NCI-H1694 treated with DMSO at 0.1 percent for 48 hours (cell line): ENCODE measurements around the gene HSD17B14.
"Not testable (repeated sequence)": the region's sequence is repeated elsewhere in the genome, so short reads cannot be mapped to it uniquely, and the experiment has no call there.

ENCODE experiments used
- DNase-seq: peaks from one replicate; lab custom pipeline; 2025; lab: John Stamatoyannopoulos, UW

HSD17B14 gene

GRCh38 chr19:48867123-48867745, 30.9 kb upstream of the HSD17B14 start:
- no peak for DNase-seq

- no peak for DNase-seq
Measured at GRCh38 chr19:48866692-48867091, 30.4 kb upstream of the HSD17B14 start.

GRCh38 chr19:48862827-48863226, 26.5 kb upstream of the HSD17B14 start:
- no peak for DNase-seq

- no peak for DNase-seq
Measured at GRCh38 chr19:48861313-48861712, 25.0 kb upstream of the HSD17B14 start.

- DNase-seq, result no peak
Measured at GRCh38 chr19:48859711-48860572, 23.7 kb upstream of the HSD17B14 start.

- DNase-seq, result no peak
Measured at GRCh38 chr19:48858984-48859710, 22.9 kb upstream of the HSD17B14 start.

- no peak for DNase-seq
Measured at GRCh38 chr19:48856921-48857320, 20.6 kb upstream of the HSD17B14 start.

GRCh38 chr19:48854103-48854502, 17.8 kb upstream of the HSD17B14 start:
- DNase-seq, result no peak

- DNase-seq, result no peak
Measured at GRCh38 chr19:48853483-48853882, 17.2 kb upstream of the HSD17B14 start.

GRCh38 chr19:48852292-48852691, 16.0 kb upstream of the HSD17B14 start:
- DNase-seq, result no peak

GRCh38 chr19:48846659-48847058, 10.4 kb upstream of the HSD17B14 start:
- DNase-seq, result not testable (repeated sequence)

GRCh38 chr19:48845384-48845783, 9.1 kb upstream of the HSD17B14 start:
- DNase-seq, result no peak

- no peak for DNase-seq
Measured at GRCh38 chr19:48844472-48844871, 8.2 kb upstream of the HSD17B14 start.

- DNase-seq, result peak; percentile 73
Measured at GRCh38 chr19:48842789-48843162, 6.5 kb upstream of the HSD17B14 start.

GRCh38 chr19:48841571-48841970, 5.3 kb upstream of the HSD17B14 start:
- DNase-seq, result no peak

GRCh38 chr19:48841047-48841446, 4.8 kb upstream of the HSD17B14 start:
- DNase-seq, result no peak

GRCh38 chr19:48837687-48838086, 1.4 kb upstream of the HSD17B14 start:
- DNase-seq, result no peak

GRCh38 chr19:48837051-48837524, 797 bp upstream of the HSD17B14 start:
- peak; percentile 95 for DNase-seq

GRCh38 chr19:48835734-48836088, 580 bp downstream of the HSD17B14 start:
- DNase-seq, result peak; percentile 89

GRCh38 chr19:48833977-48834376, 2.3 kb downstream of the HSD17B14 start:
- DNase-seq, result no peak

GRCh38 chr19:48833049-48833448, 3.2 kb downstream of the HSD17B14 start:
- DNase-seq, result no peak

- DNase-seq, result no peak
Measured at GRCh38 chr19:48830965-48831364, 5.3 kb downstream of the HSD17B14 start.

- DNase-seq, result no peak
Measured at GRCh38 chr19:48830088-48830487, 6.2 kb downstream of the HSD17B14 start.
